ENCODE data around the gene ADAMTS8.
A peak's percentile ranks its signal among the peaks of the same experiment; 100 is the strongest.

Gene ADAMTS8

GRCh38 chr11:130462101-130462885, 33.9 kb upstream of the ADAMTS8 start:
- no peak for DNase-seq (ENCODE audit: low spot score)

- DNase-seq (ENCODE audit: low spot score), result no peak
Observed at GRCh38 chr11:130459521-130459920, 31.1 kb upstream of the ADAMTS8 start.

GRCh38 chr11:130458410-130458729, 30.0 kb upstream of the ADAMTS8 start:
- no peak for DNase-seq (ENCODE audit: low spot score)

GRCh38 chr11:130457623-130458409, 29.4 kb upstream of the ADAMTS8 start:
- peak; percentile 73 for DNase-seq (ENCODE audit: low spot score)

GRCh38 chr11:130456286-130456685, 27.9 kb upstream of the ADAMTS8 start:
- DNase-seq (ENCODE audit: low spot score), result no peak

GRCh38 chr11:130455483-130456127, 27.2 kb upstream of the ADAMTS8 start:
- DNase-seq (ENCODE audit: low spot score), result no peak

- no peak for DNase-seq (ENCODE audit: low spot score)
Observed at GRCh38 chr11:130454491-130455252, 26.3 kb upstream of the ADAMTS8 start.

GRCh38 chr11:130452940-130453339, 24.5 kb upstream of the ADAMTS8 start:
- no peak for DNase-seq (ENCODE audit: low spot score)

- no peak for DNase-seq (ENCODE audit: low spot score)
Observed at GRCh38 chr11:130452176-130452575, 23.8 kb upstream of the ADAMTS8 start.

GRCh38 chr11:130451231-130452019, 23.0 kb upstream of the ADAMTS8 start:
- DNase-seq (ENCODE audit: low spot score), result no peak

- peak; percentile 78 for DNase-seq (ENCODE audit: low spot score)
Observed at GRCh38 chr11:130449996-130450769, 21.8 kb upstream of the ADAMTS8 start.

- peak; percentile 31 for DNase-seq (ENCODE audit: low spot score)
Observed at GRCh38 chr11:130449310-130449990, 21.0 kb upstream of the ADAMTS8 start.

GRCh38 chr11:130448416-130449309, 20.3 kb upstream of the ADAMTS8 start, which contains the start of gene ADAMTS15:
TSS of gene ADAMTS15 (plus strand) at chr11:130448645. CDS start at chr11:130448974, 329 bp downstream.
- peak; percentile 88 for DNase-seq (ENCODE audit: low spot score)

GRCh38 chr11:130448039-130448415, 19.6 kb upstream of the ADAMTS8 start:
- DNase-seq (ENCODE audit: low spot score), result no peak

- DNase-seq (ENCODE audit: low spot score), result no peak
Observed at GRCh38 chr11:130445788-130446187, 17.4 kb upstream of the ADAMTS8 start.

GRCh38 chr11:130442737-130443136, 14.3 kb upstream of the ADAMTS8 start:
- DNase-seq (ENCODE audit: low spot score), result peak; percentile 74

- no peak for DNase-seq (ENCODE audit: low spot score)
Observed at GRCh38 chr11:130441719-130442118, 13.3 kb upstream of the ADAMTS8 start.

GRCh38 chr11:130439876-130440275, 11.5 kb upstream of the ADAMTS8 start:
- peak; percentile 57 for DNase-seq (ENCODE audit: low spot score)

- DNase-seq (ENCODE audit: low spot score), result no peak
Observed at GRCh38 chr11:130439160-130439519, 10.7 kb upstream of the ADAMTS8 start.
